DOHH2 (cell line): ENCODE data around the gene WDFY4.

Source experiments
- H3F3A ChIP-seq: fragments of 200-600 bp; sonication (generic), shearing (Covaris generic); 2 replicates; pipeline ENCODE4 v1.6.0; 2016; ENCODE audit warnings: antibody characterized with exemption, mild to moderate bottlenecking; ENCODE audit not compliant: control insufficient read depth, insufficient read depth
- H3K27ac ChIP-seq: fragments of 200-600 bp; sonication (generic); 2 replicates; pipeline ENCODE4 v1.5.1; 2014; ENCODE audit warnings: low read depth, mild to moderate bottlenecking, low read length, moderate library complexity
- H3K27me3 ChIP-seq: fragments of 200-600 bp; sonication (generic); 2 replicates; pipeline ENCODE4 v1.6.1; 2014; ENCODE audit warnings: mild to moderate bottlenecking, low read length, mixed read lengths; ENCODE audit not compliant: control insufficient read depth
- H3K36me3 ChIP-seq: fragments of 200-600 bp; sonication (generic); 2 replicates; pipeline ENCODE4 v1.6.1; 2014; ENCODE audit warnings: mild to moderate bottlenecking, low read length, moderate library complexity, mixed read lengths; ENCODE audit not compliant: control insufficient read depth
- H3K4me1 ChIP-seq: fragments of 200-600 bp; sonication (generic); 2 replicates; pipeline ENCODE4 v1.6.1; 2014; ENCODE audit warnings: mild to moderate bottlenecking, low read length, mixed read lengths; ENCODE audit not compliant: control insufficient read depth
- H3K4me2 ChIP-seq: fragments of 200-600 bp; sonication (generic); 2 replicates; pipeline ENCODE4 v1.6.0; 2014; ENCODE audit warnings: mild to moderate bottlenecking, low read length, moderate library complexity
- H3K4me3 ChIP-seq: fragments of 200-600 bp; sonication (generic); 2 replicates; pipeline ENCODE4 v1.5.1; 2014; ENCODE audit warnings: mild to moderate bottlenecking, low read length, mixed read lengths
- H3K79me2 ChIP-seq: fragments of 200-600 bp; sonication (generic); 2 replicates; pipeline ENCODE4 v1.6.1; 2014; ENCODE audit warnings: mild to moderate bottlenecking, low read length, mixed read lengths; ENCODE audit not compliant: control insufficient read depth
- H3K9me2 ChIP-seq: fragments of 200-600 bp; sonication (generic); replicated peaks from 2 replicates; pipeline ENCODE4 v1.6.1; 2014; ENCODE audit warnings: mild to moderate bottlenecking, low read length, mixed read lengths; ENCODE audit not compliant: control insufficient read depth
- H3K9me3 ChIP-seq: fragments of 200-600 bp; sonication (generic); 2 replicates; pipeline ENCODE4 v1.6.1; 2014; ENCODE audit warnings: antibody characterized with exemption, low read length, mixed read lengths; ENCODE audit not compliant: control insufficient read depth, insufficient read depth
- H4K20me1 ChIP-seq: fragments of 200-600 bp; sonication (generic); 2 replicates; pipeline ENCODE4 v1.6.0; 2014; ENCODE audit warnings: low read depth, mild to moderate bottlenecking, antibody characterized with exemption, low read length, moderate library complexity; ENCODE audit not compliant: control insufficient read depth, insufficient read depth
- EZH2phosphoT487 ChIP-seq: fragments of 200-600 bp; sonication (generic); IDR thresholded peaks from 2 replicates; pipeline ENCODE4 v1.6.1; 2017; ENCODE audit warnings: borderline replicate concordance, mild to moderate bottlenecking, antibody characterized with exemption, low read length, moderate library complexity, mixed read lengths
- TF ChIP-seq, protein P1 (sequence below): fragments of 200-600 bp; sonication (generic); IDR thresholded peaks from one replicate; pipeline ENCODE4 v1.5.1; 2014; ENCODE audit warnings: antibody characterized with exemption, mild to moderate bottlenecking, low read depth, low read length; ENCODE audit not compliant: poor library complexity, severe bottlenecking

The WDFY4 gene

DNA sequence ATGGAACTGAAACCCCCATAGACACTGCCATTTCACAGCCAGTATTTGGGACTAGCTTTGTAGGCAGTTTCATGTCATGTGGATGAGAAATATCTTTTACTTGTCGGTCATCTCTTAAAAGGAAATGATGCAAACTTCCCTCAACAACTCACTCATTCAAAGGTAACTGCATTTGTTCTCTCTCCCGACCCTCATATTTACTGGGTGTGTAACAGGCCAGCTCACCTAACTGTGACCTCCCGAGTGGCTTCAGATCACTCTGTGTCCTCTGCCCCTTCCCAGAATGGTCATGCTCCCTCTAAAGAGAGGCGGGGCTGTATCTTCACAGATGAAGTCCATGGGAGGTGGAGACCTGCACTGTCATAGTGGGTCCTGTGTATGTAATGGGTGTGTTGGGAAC is 240.3 kb downstream of the WDFY4 start:
- H3K4me3 ChIP-seq = no peak overlapping the region
- TF ChIP-seq, protein P1, sequence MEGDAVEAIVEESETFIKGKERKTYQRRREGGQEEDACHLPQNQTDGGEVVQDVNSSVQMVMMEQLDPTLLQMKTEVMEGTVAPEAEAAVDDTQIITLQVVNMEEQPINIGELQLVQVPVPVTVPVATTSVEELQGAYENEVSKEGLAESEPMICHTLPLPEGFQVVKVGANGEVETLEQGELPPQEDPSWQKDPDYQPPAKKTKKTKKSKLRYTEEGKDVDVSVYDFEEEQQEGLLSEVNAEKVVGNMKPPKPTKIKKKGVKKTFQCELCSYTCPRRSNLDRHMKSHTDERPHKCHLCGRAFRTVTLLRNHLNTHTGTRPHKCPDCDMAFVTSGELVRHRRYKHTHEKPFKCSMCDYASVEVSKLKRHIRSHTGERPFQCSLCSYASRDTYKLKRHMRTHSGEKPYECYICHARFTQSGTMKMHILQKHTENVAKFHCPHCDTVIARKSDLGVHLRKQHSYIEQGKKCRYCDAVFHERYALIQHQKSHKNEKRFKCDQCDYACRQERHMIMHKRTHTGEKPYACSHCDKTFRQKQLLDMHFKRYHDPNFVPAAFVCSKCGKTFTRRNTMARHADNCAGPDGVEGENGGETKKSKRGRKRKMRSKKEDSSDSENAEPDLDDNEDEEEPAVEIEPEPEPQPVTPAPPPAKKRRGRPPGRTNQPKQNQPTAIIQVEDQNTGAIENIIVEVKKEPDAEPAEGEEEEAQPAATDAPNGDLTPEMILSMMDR = no peak
- no peak for TF ChIP-seq EZH2phosphoT487
- H3F3A ChIP-seq = no peaks in the 10 kb centered on the region
- H3K9me2 ChIP-seq = no peaks in the 10 kb centered on the region
- H3K79me2 ChIP-seq = no peaks in the 10 kb centered on the region
- H3K27ac ChIP-seq = no peak overlapping the region
- H3K9me3 ChIP-seq = no peaks in the 10 kb centered on the region
- H3K4me1 ChIP-seq = no peaks in the 10 kb centered on the region
- no peaks in the 10 kb centered on the region for H3K27me3 ChIP-seq
- no peaks in the 10 kb centered on the region; the same call in 1 of the 2 replicates for H4K20me1 ChIP-seq
- H3K4me2 ChIP-seq = no peak overlapping the region
- H3K36me3 ChIP-seq = no peaks in the 10 kb centered on the region

DNA sequence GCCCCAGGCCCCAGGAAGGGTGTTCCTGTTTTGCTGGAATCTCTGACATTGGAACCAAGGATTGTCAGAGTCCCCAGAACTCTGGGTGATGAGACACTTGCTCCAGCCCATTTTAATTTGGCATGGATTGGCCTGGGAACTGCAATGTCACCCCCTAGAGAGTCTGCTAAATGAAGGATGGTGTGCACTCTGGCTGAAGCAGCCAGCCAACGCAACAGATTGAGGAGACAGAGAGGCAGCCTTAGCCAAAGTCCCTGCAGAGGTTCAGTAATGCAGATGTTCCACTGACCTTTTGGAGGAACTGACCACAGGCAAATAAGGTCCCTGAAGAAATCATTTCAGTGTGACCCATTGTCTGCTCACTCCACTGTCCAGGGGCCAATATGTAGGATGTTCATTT is 241.6 kb downstream of the WDFY4 start:
- no peaks in the 10 kb centered on the region for H3K9me2 ChIP-seq
- no peaks in the 10 kb centered on the region for H3K4me1 ChIP-seq
- H3K27me3 ChIP-seq = no peaks in the 10 kb centered on the region
- H4K20me1 ChIP-seq = no peaks in the 10 kb centered on the region; the same call in 1 of the 2 replicates
- no peak overlapping the region for H3K4me2 ChIP-seq
- H3K79me2 ChIP-seq = no peaks in the 10 kb centered on the region
- no peak overlapping the region for H3K27ac ChIP-seq
- H3K4me3 ChIP-seq = no peak overlapping the region
- H3K9me3 ChIP-seq = no peaks in the 10 kb centered on the region
- H3F3A ChIP-seq = no peaks in the 10 kb centered on the region
- H3K36me3 ChIP-seq = no peaks in the 10 kb centered on the region
- no peak for TF ChIP-seq EZH2phosphoT487
- TF ChIP-seq, protein P1 = no peak

DNA sequence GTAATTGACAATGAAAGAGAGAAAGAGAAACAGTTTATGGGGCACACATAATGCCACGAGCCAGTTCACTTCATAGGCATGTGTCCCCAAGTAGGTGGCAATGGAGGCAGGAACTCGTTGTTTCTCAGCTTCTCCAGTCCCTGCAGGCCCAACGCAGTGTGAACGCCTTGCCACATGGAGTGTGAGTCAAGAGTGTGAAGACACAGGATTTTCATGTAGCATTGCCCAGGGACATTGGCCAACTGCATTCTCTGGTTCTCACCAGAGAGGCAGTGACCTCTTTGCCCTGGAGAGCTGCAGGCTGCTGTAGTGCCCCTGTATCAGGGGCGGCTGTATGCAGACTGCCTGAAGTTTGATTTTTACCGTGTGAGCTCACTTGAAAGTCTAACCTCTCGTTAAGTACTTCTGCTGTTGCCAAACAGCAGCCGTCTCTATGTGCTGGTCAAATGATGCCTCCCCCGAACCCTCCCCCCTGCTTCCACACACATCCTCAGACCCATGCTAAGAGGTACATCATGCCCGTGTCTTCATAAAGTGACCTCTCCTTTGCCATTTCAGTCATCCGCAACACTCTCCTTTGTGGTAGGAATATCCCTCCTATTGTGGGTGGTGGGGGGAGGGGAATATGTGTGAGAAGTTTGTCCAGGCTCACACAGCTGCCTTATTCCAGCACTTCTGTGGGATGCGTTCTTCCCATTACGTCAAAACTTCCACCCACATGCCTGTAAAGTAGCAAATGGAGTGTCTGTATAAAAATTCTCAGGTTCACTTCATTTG is 242.3 kb downstream of the WDFY4 start:
- H3K27ac ChIP-seq = no peak overlapping the region
- no peaks in the 10 kb centered on the region for H3K27me3 ChIP-seq
- no peak for TF ChIP-seq EZH2phosphoT487
- TF ChIP-seq, protein P1 = no peak
- no peaks in the 10 kb centered on the region for H3K79me2 ChIP-seq
- H3K9me2 ChIP-seq = no peaks in the 10 kb centered on the region
- no peaks in the 10 kb centered on the region for H3F3A ChIP-seq
- no peaks in the 10 kb centered on the region for H3K4me1 ChIP-seq
- H3K4me2 ChIP-seq = no peak overlapping the region
- no peak overlapping the region for H3K4me3 ChIP-seq
- H4K20me1 ChIP-seq = no peaks in the 10 kb centered on the region
- no peaks in the 10 kb centered on the region for H3K9me3 ChIP-seq
- no peaks in the 10 kb centered on the region for H3K36me3 ChIP-seq
